ENCODE results near the gene HEYL.

HEYL gene

DNA sequence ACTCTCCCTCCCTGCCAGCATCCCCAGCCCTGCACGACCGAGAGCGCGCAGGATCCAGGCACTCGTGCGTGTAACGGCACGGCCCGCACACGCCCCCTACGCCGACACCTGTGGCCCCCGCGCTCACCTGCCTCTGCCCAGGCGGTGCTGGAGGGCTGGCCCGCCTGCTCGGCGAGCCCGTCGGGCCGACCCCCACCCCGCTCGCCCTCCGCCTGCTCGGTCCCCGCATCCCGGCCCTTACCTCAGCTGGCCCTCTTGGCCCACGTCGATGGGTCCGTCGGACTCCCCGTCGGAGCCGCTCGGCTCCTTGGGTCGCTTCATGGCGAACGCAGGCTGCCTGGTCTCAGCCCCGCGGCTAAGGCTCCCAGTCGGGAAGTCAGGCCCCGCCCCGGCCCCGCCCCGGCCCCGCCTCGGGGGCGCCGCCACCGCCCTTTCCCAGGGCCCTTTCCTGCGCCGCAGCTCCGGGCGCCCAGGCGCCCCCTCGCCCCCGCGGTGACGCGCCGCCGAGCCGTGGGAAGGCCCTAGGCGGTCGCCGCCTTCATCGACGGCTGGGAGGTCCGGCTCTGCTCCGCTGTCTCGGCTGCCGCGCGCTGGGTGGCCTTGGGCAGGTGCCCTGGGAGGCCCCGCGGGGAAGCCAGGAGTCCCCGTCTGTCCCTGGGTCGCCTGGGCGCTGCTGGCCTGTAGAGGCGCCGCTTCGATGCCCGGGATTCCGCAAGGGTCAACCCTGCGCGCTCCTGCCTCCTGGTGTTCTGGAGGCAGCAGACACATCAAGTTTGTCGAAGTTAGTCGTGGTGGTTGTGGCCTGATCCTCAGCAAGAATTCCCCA, at the start of gene HEYL:
HEYL (minus strand) TSS at position 339 of the 826 bp plus-strand sequence; CDS start at position 321, 18 bp downstream.
- no peak for DNase-seq

DNA sequence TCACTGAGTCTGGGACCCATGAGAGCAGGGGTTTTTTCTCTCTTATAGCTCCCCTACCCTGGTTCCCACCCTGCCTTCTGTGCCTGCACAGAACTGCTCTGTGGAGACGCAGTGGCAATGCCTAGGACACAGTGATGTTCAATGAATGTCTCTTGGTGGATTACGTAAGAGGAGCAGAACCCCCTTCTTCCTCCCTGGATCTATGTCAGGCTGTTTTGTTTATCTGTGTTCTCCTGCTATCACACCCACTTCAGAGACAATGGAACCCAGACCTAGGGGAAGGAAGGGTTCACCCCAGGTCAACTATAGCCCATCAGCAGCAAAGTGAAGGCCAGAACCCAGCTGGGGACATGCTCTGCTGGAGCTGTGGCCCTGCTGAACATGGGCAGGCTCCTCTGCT, 49.8 kb upstream of the HEYL start:
- no peak for DNase-seq

DNA sequence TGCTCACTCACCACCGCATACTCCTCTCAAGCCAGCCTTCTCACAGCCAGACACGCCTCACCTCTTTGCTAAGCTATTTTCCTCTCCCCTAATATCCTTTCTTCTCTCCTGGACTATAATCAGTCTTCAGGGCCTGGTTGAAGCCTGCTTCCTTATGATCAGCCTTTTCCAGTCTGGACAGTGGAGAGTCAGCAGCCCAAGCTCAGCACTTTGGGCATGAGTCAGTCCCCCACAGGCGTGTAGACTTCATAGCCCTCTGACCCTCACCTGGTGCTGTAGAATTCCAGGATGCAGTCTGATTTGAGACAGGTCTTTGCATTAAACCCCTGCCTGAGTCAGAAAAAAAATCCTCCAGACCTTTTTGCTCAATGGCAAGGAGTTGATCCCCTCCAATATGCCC, 49.3 kb upstream of the HEYL start:
- no peak for DNase-seq

DNA sequence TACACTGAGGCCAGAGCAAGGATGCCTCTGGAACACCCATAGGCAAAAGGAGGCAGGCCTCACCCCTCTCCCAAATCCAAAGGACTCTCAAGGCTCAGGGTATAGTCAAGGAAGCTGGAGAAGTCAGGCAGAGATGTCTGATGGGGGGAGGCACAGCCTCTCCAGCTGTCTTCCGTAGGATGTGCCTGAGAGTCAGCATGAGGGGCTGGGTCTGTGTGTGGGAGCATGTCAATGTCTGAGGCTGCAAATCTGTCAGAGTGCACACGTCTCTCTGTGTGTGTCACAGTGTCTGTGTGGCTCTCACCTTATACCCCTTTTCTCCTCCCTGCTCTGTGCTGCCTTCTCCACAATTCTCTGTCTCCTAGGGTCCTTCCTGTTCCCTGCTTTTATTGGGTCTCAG, 47.8 kb upstream of the HEYL start:
- no peak for DNase-seq

DNA sequence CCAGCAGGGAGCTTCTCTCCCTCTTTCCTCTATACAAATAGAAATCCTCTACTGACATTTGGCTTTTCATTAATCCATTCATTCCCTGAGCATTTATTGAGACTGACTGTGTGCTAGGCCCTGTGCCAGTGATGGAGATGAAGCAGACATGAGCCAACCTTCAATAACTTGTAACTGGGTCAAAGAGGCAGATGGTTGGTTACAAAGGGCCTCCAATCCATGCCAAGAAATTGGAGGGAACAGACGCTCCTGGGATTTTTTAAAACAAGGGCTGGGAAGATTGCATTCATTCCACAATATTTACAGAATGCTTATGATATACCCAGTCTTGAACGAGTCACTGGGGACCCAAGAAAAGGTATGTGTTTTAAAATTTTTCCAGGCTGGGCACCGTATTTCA, 45.6 kb upstream of the HEYL start:
- DNase-seq, result no peak

DNA sequence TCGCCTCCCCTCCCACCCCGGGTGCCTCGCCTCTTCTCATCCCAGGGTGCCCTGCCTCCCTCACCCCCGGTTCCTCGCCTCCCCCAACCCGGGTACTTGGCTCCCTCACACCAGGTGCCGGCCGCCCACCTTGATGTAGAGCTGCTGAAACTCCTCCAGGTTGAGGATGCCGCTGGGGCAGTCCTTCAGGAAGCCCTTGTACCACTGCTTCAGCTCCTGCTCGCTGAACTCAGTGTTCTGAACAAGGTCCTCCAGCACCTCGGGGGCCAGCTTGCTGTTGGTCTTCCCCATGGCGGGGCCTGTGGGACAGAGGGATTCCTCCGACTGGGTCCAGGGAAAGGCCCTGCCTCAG, 44.8 kb upstream of the HEYL start:
- no peak for DNase-seq

DNA sequence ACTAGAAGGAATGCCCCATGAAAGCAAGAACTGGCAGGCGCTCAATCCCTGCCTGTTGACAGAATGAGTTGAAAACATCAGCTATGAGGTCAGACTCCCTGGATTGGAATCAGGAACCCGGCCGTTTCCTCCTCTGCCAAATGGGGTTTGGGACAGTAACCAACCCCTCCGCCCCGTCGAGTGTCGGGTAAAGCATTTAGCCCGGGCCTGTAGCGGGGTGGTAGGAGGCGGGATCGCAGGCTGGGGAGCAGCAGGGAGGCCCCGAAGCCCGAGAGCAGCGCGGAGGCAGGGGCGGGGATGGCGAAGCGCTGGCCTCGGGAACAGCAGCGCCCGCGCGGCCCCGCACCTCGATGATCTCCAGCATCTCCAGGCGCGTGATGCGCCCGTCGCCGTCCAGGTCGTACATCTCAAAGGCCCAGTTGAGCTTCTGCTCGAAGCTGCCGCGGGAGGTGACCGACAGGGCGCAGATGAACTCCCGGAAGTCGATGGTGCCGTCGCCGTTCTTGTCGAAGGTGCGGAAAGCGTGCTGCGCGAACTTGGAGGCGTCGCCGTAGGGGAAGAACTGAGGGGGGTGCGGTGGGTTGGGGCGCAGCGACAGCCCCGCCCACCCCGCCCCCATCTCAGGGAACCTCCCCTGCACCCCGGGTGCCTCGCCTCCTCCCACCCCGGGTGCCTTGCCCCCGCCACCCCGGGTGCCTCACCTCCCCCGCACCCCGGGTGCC, 44.3 kb upstream of the HEYL start:
- DNase-seq, result no peak

DNA sequence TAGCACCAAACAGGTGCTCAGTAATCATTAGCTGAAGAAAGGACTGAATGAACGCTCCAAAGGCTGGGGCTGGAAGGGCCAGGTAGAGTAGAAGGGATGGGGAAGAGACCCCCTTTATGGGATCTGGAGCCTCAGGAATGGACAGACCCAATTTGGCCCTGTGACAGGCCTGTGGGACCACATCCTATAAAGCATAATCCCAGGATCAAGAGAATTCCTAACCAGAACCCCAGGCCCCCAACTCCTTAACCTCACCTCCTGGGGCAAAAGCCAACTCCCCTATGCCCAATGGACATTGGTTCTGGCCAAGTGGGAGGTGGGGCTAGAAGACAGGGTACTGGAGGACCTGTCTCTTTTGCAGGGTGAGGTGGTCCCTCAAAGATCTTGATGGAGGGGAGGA, 42.6 kb upstream of the HEYL start:
- no peak for DNase-seq

DNA sequence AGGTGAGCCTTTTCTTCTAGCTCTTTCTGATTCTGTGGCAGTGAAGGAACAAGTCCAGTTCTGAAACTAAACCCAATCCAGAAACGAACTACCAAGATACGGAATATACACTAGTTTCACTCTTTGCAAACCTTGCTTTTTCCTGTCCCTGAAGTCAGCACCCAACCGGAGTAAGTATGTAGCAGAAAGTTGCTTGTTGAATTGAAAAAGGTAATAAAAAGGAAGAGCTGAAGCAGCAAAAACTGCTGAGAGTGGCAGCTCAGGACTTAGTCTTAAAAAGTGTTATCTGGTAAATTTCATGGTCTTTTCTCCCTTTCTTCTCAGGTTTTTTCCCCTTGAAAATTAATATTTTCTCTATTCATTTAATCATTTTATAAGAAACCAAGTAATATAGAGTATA, 41.9 kb upstream of the HEYL start:
- DNase-seq, result no peak

DNA sequence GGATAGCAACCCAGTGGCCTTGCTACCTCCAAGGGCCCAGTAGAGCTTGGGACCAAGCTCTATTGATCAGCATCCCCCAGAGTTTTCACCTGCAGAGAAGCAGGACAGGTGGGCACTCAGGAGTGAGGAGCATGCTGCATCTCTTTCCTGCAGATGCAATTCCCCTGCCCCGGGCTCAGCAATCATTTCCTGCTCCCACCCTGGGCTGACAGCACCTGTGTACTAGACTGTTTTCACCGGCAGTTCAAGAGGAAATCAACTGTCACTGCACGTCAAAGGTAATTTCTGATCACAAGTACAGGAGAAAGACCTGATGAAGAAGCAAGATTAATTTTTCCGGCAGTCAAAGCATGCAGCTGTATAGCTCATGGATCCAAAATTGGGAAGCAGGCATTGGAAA, 41.3 kb upstream of the HEYL start:
- no peak for DNase-seq

DNA sequence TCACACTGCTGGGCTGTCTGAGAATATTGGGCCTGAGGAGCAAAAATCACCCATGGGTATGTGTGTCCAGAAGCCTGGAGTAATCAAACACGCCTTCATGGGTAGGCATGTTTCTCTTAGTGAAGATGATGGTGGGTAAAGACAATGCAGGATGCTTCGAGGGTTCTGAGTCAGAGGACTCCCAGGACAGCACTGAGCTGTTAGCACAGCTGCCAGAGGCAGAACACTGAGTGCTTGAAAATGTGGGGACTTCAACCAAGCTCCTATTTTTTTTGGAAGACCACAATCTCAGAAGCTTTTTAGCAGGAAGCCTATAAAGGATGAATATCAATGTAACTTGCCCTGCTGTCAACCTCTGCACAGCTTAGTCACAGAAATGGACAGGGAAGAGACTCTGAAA, 40.4 kb upstream of the HEYL start:
- DNase-seq, result no peak

DNA sequence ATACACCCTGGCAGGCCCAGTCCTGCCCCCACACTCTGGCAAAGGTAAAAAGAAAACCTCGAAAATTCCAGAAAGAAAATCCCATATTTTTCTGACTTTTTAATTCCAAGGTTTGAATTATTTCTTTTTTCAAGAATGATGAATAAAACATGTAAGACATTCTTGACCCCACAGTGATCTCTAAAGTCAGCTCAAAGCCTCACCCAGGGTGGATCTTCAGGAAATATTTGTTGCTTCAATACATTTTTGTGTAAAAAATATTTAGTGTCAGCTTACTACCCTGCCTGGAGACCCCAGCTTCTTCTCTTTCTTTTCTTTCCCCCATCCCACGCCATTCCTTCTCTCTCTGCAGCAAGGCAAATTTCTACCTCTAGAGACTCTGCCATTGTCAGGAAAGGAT, 39.4 kb upstream of the HEYL start:
- DNase-seq, result no peak

DNA sequence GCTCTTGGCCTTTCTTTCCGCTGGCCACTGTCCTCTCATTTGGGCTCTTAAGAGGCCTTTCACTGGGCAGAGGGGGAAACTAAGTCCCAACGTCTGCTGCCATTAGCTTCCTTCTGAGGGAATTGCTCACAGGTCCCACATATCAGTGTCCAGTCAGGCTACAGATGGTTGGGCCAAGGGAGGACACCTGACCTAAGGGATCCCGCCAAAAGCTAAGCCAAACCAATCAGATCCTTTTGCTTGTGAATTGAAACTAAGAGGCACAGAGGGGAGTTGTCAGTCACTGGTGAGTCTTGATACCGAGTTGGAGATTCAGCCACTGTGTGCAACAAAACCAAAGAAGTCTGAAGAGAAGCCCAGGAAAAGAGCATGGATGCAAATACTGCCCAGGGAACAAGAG, 38.2 kb upstream of the HEYL start:
- DNase-seq, result no peak

DNA sequence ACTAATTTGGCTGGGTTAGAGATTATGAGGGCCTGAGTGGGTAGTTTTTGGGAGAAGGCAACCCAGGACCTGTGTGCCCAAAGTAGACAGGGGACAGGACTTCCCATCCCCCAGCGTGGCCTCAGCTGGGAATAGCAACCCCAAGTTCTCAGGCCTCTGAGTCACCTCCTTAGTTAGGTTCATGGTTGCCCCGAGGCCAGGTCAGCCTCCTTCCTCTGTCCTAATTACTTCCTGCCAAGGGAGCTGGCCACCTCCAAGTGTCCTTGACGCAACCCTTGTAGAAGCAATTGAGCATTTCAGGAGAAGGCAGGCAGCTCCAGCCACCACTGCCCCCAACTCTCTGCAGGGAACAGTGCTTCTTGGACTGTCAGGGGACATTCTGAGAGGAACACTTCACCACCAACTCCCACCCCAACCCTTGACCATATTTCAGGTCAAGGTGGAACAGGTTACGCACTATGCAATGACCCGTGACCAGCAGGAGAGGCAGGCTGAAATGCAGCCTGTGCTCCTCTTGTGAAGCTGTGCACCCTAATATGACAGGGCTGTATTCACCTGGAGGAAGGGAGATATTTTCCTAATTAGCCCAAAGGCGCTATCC, 37.6 kb upstream of the HEYL start:
- no peak for DNase-seq

DNA sequence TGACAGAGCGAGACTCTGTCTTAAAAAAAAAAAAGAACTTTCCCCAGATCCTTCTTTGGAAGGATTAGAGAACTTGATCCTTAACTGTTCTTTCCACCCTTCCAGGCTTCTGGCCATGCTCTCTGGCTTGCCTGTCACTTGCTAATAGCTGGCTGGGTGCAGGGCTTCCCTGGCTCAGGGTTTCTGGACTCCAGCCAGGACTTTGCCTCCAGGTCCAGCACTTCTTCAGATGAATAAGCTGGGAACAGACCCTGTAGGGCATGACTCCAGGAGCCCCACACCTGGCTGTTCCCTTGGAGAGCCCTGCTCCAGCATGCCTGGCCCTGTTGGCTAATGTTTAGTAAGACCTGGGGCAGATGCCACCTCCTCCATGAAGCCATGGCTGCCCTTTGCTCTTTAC, 35.8 kb upstream of the HEYL start:
- no peak for DNase-seq

DNA sequence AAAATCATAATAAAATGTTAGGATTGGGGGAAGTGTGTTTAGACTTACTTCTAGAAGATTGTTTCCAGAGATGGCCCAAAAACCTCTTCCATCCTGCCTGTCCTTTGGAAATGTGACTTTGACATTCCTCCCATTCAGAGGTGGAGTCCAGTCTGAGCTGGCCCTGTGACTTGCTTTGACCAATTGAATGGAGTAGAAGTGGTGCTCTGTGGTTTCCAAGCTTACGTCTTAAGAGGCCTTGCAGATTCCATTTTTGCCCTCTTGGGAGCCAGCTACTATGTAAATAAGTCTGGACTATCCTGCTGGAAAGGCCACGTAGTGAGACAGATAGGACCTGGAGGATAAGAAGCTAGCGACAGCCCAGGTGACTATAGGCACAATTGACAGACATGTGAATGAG, 33.8 kb upstream of the HEYL start:
- no peak for DNase-seq

DNA sequence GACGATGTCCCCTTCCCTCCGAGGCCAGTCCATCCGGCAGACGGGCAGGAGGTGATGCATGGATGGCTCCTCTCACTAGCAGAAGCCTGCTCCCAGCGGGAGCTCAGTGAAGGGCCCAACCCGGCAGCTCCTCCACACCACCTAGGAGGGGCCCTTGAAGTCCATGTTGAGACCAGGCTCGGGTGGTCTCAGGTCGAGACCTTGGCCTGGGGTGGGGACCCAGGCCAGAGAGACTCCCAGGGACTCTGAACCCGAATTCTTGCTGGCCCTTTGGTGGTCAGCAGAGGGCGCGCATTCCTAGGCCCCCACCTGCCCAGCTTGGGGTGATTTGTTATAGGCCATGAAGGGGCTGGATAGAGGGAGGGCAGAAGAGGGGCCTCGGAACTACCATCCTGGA, 33.1 kb upstream of the HEYL start:
- no peak for DNase-seq

DNA sequence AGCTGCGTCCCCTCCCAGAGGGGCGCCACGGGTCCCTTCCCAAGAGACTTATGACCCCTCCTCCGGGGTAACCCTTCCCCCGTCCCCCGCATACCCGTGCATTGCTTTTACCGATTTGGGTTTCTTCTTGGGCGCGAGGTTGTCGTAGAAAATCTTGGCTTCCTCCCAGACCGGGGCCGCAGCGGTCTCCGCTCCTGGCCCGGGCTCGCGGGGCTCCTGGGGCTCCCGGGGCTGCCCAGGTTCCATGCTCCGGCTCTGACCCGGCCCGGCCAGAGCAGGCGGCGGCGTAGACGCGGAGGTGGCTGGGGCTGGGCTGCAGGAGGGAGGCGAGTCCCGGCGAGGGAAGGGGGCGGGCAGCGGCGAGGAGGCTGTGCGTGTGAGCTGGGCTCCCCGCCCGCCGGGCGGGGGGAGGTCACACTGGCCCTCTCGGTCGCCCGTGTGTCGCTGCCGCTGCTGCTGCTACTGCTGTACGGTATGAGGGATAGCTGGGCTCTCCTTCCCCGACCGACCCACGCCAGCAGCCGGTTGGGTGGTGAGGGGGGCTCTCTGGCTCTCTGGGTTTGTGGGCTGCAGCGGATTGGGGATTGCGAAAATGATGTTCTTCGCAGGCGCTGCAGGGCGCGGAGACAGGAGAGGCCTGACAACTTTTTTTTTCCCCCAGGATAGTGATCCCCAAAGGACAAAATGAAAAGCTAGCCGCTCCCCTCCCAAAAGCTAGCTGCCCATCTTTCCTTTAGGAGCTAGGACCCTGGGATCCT, 32.5 kb upstream of the HEYL start, which contains the start of gene NT5C1A:
NT5C1A (minus strand) TSS at position 315 of the 758 bp plus-strand sequence; CDS start at position 246, 69 bp downstream.
- no peak for DNase-seq

DNA sequence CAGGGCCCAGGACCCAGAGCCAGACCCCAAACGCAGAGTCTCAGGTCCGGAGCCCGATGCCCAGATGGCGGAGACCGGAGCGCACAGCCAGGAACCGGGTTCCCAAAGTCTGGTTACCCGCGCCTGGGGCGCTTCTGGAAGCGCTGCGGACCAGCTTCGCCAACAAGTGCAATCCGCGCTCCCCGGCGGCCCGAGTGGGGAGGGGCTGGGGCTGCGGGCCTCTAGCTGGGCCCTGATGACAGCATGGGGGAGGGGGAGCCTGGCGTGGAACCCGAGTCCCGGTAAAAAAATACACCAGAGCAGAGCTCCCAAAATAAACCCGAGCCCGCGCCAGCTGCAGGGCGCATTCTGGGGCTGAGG, 32.0 kb upstream of the HEYL start:
- DNase-seq, result no peak

DNA sequence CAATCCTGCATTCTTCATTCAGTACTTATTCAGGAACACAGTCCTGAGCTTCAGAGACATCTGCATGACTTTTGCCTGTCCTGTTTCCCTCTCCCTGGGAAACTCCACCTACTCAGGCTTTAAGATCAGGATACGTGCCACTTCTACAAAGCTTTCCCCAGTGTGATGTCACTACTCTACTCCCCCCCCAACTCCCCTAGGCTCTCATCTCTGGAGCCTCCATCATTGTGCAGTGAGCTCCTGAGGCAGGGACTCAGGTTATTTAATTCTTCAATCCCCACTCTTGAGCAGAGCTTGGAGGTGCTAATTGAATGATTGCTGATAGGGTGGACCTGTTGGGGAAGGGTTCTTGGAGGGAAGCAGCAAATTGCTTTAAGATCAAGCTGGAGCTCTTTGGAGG, 31.2 kb upstream of the HEYL start:
- DNase-seq, result no peak

DNA sequence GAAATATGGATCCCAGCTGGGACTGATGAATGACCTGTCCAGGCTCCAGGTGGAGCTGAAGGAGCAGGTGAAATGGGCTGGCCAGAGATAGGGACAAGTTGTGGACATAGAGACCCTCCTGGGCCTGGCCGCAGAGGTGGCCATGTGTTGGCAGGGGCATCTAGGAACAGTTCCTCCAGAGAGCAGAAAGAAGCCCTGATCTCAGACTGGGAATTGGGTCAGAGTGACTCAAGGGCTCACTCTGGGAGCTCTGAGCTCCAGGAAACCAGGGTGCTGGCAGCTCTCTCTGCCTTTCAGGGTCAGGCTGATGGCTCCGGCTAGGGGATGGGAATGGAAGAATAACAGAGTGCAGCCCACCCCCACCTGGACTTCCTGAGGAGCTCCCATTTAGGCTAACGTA, 29.5 kb upstream of the HEYL start:
- DNase-seq, result no peak

DNA sequence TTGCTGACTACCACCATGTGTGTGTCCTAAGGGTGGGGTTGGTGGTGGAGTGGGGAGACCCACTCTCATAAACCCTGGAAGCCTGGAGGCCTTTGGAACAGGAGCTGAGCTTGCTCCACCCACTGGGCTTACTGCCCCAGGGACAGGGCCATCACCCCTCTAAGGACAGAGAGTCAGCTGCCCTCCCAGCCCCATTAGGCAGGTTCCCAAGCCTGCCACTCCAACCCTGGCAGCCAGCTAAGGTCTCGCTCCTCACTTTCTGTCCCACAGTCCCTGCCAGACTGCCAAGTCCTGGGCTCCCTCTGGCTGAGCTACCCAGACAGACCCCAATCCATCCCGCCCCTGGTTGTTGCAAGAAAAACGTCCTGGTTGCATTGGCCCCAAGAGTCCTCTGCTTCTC, 28.7 kb upstream of the HEYL start:
- DNase-seq, result no peak

DNA sequence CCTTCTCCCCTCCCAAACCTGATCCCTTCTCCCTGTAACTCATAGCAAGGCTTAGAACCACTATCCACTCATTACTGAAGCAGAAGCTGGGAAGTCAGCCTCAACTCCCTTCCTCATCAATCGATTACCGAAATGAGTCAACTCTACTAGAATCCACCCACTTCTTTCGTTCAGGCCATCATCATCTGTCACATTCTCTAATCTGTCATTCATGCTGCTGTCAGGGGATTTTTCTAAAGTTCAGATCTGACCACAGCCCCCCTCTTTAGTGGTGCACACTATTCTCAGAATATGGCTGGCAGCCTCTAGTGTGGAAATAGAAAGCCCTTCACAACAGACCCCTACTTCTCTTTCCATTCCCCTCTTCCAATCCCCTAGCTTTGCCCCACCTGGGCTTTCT, 27.3 kb upstream of the HEYL start:
- no peak for DNase-seq

DNA sequence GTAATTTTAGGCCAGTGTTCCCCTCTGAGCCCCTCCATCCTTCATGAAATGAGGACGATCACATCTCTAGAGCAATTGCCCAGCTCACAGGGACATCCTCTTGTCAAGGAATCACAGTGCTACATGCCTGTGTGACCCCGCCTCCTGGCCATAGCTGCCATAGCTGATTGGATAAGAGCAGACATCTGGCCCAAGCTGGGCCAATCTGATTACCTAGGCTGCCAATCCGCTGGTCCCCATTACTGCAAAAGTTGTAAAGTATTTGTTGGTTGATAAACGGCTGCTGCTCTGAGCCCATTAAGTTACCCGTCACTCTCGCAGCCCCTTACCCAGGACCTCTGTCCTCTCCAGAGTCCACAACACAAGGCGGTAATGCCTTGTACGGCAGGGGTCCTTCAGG, 24.1 kb upstream of the HEYL start:
- no peak for DNase-seq
